Sigmoid colon (tissue), 7 donors: Measurements from ENCODE around the gene MORN5. TPM values are rescaled to one million over a fixed set of nuclear protein-coding genes. Genes with fewer than 3 reads are reported as not detected.

Source experiments
- DNase-seq: peaks from one replicate; pipeline ENCODE4 v3.0.0-alpha.2; 2019
- H3K27ac ChIP-seq, 4 donors: fragments of 200-600 bp; sonication (generic); one replicate each; pipeline ENCODE4 v1.5.1; 2016 to 2019; ENCODE audit warnings: mild to moderate bottlenecking in 1 of 4
- H3K27me3 ChIP-seq, 3 donors: fragments of 200-600 bp; sonication (generic); one replicate each; pipeline ENCODE4 v1.5.1; 2019; ENCODE audit warnings: mild to moderate bottlenecking in 1 of 3
- H3K36me3 ChIP-seq, 4 donors: fragments of 200-600 bp; sonication (generic); one replicate each; pipeline ENCODE4 v1.5.1; 2016 to 2019
- H3K4me1 ChIP-seq, 4 donors: fragments of 200-600 bp; sonication (generic); one replicate each; pipeline ENCODE4 v1.5.1; 2017 to 2019
- H3K4me3 ChIP-seq, 4 donors: fragments of 200-600 bp; sonication (generic); one replicate each; pipeline ENCODE4 v1.5.1; 2017 to 2019; ENCODE audit warnings: mild to moderate bottlenecking in 2 of 4, moderate library complexity in 1 of 4
- H3K9me3 ChIP-seq, 4 donors: fragments of 200-600 bp in 3 of 4; sonication (generic) in 3 of 4; one replicate each; pipeline versions ENCODE4 v1.5.1 to v1.6.1; 2013 to 2019
- CTCF ChIP-seq, 4 experiments: fragments of 450-650 bp in 3 of 4; fragments of 200-600 bp in 1 of 4; IDR thresholded peaks; one replicate each; pipeline ENCODE4 v1.5.1; 2016 to 2019; ENCODE audit warnings: antibody characterized with exemption in 4 of 4, mild to moderate bottlenecking in 3 of 4, moderate library complexity in 2 of 4
- EP300 ChIP-seq, 4 donors: sonication (generic); formaldehyde crosslinking; IDR thresholded peaks; one replicate each; pipeline ENCODE4 v1.6.1; 2017; ENCODE audit warnings: antibody characterized with exemption in 4 of 4
- POLR2A ChIP-seq, 2 donors: fragments of 450-650 bp; IDR thresholded peaks; one replicate each; pipeline ENCODE4 v1.6.1; 2016; ENCODE audit warnings: antibody characterized with exemption in 2 of 2, mild to moderate bottlenecking in 2 of 2, moderate library complexity in 2 of 2
- POLR2AphosphoS5 ChIP-seq, 4 donors: sonication (generic); formaldehyde crosslinking; IDR thresholded peaks; one replicate each; pipeline ENCODE4 v1.6.1; 2017; ENCODE audit warnings: antibody characterized with exemption in 4 of 4
- WGBS, 2 donors: extraction: QIAGEN DNeasy Blood & Tissue Kit; methylation state at CpG; one replicate each; pipeline ENCODE4 v1.1.7; 2013; 5-methylcytosine and 5-hydroxymethylcytosine counted together
- intact Hi-C: fragments of 100-400 bp; cut with DNase I; formaldehyde crosslinking; loops from one replicate; pipeline ENCODE4 v1.15.1; 2023
- polyA plus RNA-seq, 3 donors: library from polyadenylated mRNA; stranded (reverse); fragments of 200-250 nt; gene quantifications; one replicate each; pipeline ENCODE4 v1.2.3, GENCODE V29; 2013
- total RNA-seq, 4 donors: library from RNA; depleted of rRNA; stranded (reverse); fragments of >200 nt; gene quantifications; one replicate each; pipeline ENCODE4 v1.1.0, GENCODE V29; 2016
- donor health status: healthy with polysubstance abuse.
- donor health status: Bipolar disorder and iron deficiency.
- donor health status: healthy.

MORN5 gene
- total RNA-seq, result 10 to 100 TPM; 26.5 to 45.7 (median 34.2) TPM
- polyA plus RNA-seq, result 1 to 10 TPM in 2 of 3 donors, not detected in 1; 2.4 to 5.4 TPM

- H3K36me3 ChIP-seq, result no peaks in the 10 kb centered on the region
- intact Hi-C loops, result loop anchor here (2.0 kb wide), 1 partner anchor 106 kb away; the partner anchor contains the start of genes MRRF and RBM18
- H3K27ac ChIP-seq, result peak within 1 kb of the TSS; percentile 89 to 94 (median 92)
- 1% methylated on average over 56 of the region's 56 CpGs for WGBS, 2 donors
- H3K27me3 ChIP-seq, result no peaks in the 10 kb centered on the region
- peak within 1 kb of the TSS; percentile 87 to 98 (median 92) for H3K4me3 ChIP-seq
- peak; percentile 98 for DNase-seq
- H3K9me3 ChIP-seq, result no peaks in the 10 kb centered on the region
- TF ChIP-seq POLR2AphosphoS5 (IDR thresholded peaks at IDR 0.05) (peak; percentile 95 to 97 (median 96)), CTCF (IDR thresholded peaks at IDR 0.05) (peak; percentile 12 to 29 (median 24)), EP300 (IDR thresholded peaks at IDR 0.05) (no peak), POLR2A (IDR thresholded peaks at IDR 0.05) (peak; percentile 87 to 88)
- peaks cover 0 to 62% (median 49%) of the 10 kb centered on the region in 4 donors for H3K4me1 ChIP-seq
These were observed at the start of gene MORN5, which contains the start of gene NDUFA8 for GRCh38 chr9:122159026-122159924. TSS of gene MORN5 (plus strand) at chr9:122159908. CDS start at chr9:122159973, 65 bp downstream. TSS of gene NDUFA8 (minus strand) at chr9:122159779. CDS start at chr9:122159677, 102 bp downstream.

GRCh38 chr9:122110100-122110833 lies 49.4 kb upstream of the MORN5 start:
- H3K27ac ChIP-seq, result no peak overlapping the region
- WGBS, 2 donors, result 92% methylated on average over 7 of the region's 7 CpGs
- DNase-seq, result no peak
- no peak overlapping the region for H3K4me3 ChIP-seq
- no peaks in the 10 kb centered on the region for H3K27me3 ChIP-seq
- H3K9me3 ChIP-seq, result no peaks in the 10 kb centered on the region
- H3K4me1 ChIP-seq, result peaks cover 0 to 25% (median 23%) of the 10 kb centered on the region in 4 donors
- intact Hi-C loops, result no loop called here
- H3K36me3 ChIP-seq, result no peaks in the 10 kb centered on the region
- TF ChIP-seq POLR2A (IDR thresholded peaks at IDR 0.05), result no peak
- TF ChIP-seq EP300 (IDR thresholded peaks at IDR 0.05), result no peak
- no peak for TF ChIP-seq CTCF (IDR thresholded peaks at IDR 0.05)

- intact Hi-C loops, result no loop called here
- DNase-seq, result no peak
- Histone ChIP-seq H3K9me3 (no peaks in the 10 kb centered on the region), H3K27ac (no peak overlapping the region), H3K36me3 (no peaks in the 10 kb centered on the region), H3K4me1 (peaks cover 0 to 20% (median 17%) of the 10 kb centered on the region in 4 donors), H3K27me3 (no peaks in the 10 kb centered on the region), H3K4me3 (no peak overlapping the region)
- TF ChIP-seq POLR2A (IDR thresholded peaks at IDR 0.05) (no peak), POLR2AphosphoS5 (IDR thresholded peaks at IDR 0.05) (no peak), EP300 (IDR thresholded peaks at IDR 0.05) (no peak), CTCF (IDR thresholded peaks at IDR 0.05) (no peak)
- WGBS, 2 donors, result 86 to 87% methylated on average over 9 of the region's 9 CpGs
These were observed 48.2 kb upstream of the MORN5 start for GRCh38 chr9:122111413-122112085.

GRCh38 chr9:122112238-122112637 lies 47.5 kb upstream of the MORN5 start:
- Histone ChIP-seq H3K27ac (no peak overlapping the region), H3K4me1 (peaks cover 0 to 13% (median 10%) of the 10 kb centered on the region in 4 donors), H3K4me3 (no peak overlapping the region), H3K9me3 (no peaks in the 10 kb centered on the region), H3K36me3 (no peaks in the 10 kb centered on the region), H3K27me3 (no peaks in the 10 kb centered on the region)
- WGBS, 2 donors, result 52 to 73% methylated on average over 6 of the region's 6 CpGs
- intact Hi-C loops, result no loop called here
- TF ChIP-seq POLR2AphosphoS5 (IDR thresholded peaks at IDR 0.05) (no peak), EP300 (IDR thresholded peaks at IDR 0.05) (no peak), POLR2A (IDR thresholded peaks at IDR 0.05) (no peak), CTCF (IDR thresholded peaks at IDR 0.05) (no peak)
- DNase-seq, result no peak
